Activated CD8-positive, alpha-beta memory T cell treated with anti-CD3 and anti-CD28 coated beads, Interleukin-2, amount 50 U/mL, for 48 hours (primary cell): ENCODE results near the gene TMPRSS9.
"Not testable (repeated sequence)": the region's sequence is repeated elsewhere in the genome, so short reads cannot be mapped to it uniquely, and the experiment has no call there.

Source experiments
- DNase-seq: peaks from one replicate; pipeline ENCODE4 v3.0.0-alpha.2; 2020

The TMPRSS9 gene

GRCh38 chr19:2362970-2363300 lies 2.9 kb downstream of the TMPRSS9 start:
- DNase-seq: no peak

GRCh38 chr19:2363419-2363818 lies 3.4 kb downstream of the TMPRSS9 start:
- DNase-seq: no peak

- DNase-seq: no peak
Measured at GRCh38 chr19:2365201-2365970, 5.3 kb downstream of the TMPRSS9 start.

GRCh38 chr19:2371656-2372055 lies 11.6 kb downstream of the TMPRSS9 start:
- no peak for DNase-seq

GRCh38 chr19:2372076-2372612 lies 12.1 kb downstream of the TMPRSS9 start:
- DNase-seq: no peak

GRCh38 chr19:2374808-2375207 lies 14.7 kb downstream of the TMPRSS9 start:
- no peak for DNase-seq

GRCh38 chr19:2375353-2376121 lies 15.5 kb downstream of the TMPRSS9 start:
- DNase-seq: no peak

GRCh38 chr19:2376784-2377519 lies 16.9 kb downstream of the TMPRSS9 start:
- no peak for DNase-seq

- no peak for DNase-seq
Measured at GRCh38 chr19:2380567-2380966, 20.5 kb downstream of the TMPRSS9 start.

GRCh38 chr19:2381148-2381820 lies 21.2 kb downstream of the TMPRSS9 start:
- no peak for DNase-seq

GRCh38 chr19:2382530-2383222 lies 22.6 kb downstream of the TMPRSS9 start:
- DNase-seq: no peak

GRCh38 chr19:2385053-2385721 lies 25.1 kb downstream of the TMPRSS9 start:
- peak; percentile 57 for DNase-seq

GRCh38 chr19:2387367-2388288 lies 27.6 kb downstream of the TMPRSS9 start:
- no peak for DNase-seq

GRCh38 chr19:2389594-2389993 lies 29.5 kb downstream of the TMPRSS9 start:
- DNase-seq: no peak

GRCh38 chr19:2391118-2391725 lies 31.2 kb downstream of the TMPRSS9 start:
- no peak for DNase-seq

- DNase-seq: no peak
Measured at GRCh38 chr19:2392366-2392765, 32.3 kb downstream of the TMPRSS9 start.

GRCh38 chr19:2392899-2393298 lies 32.8 kb downstream of the TMPRSS9 start:
- DNase-seq: not testable (repeated sequence)

GRCh38 chr19:2394054-2394441 lies 34.0 kb downstream of the TMPRSS9 start:
- no peak for DNase-seq

- DNase-seq: no peak
Measured at GRCh38 chr19:2394442-2395292, 34.6 kb downstream of the TMPRSS9 start.
